C4-2B (cell line): Measurements from ENCODE around the gene FAM43B.
A peak's percentile ranks its signal among the peaks of the same experiment; 100 is the strongest.
"Not testable (repeated sequence)": the region's sequence is repeated elsewhere in the genome, so short reads cannot be mapped to it uniquely, and the experiment has no call there.

Experiments used
- H3K27ac ChIP-seq: fragments of 450-650 bp; 2 replicates; pipeline ENCODE4 v1.5.1; 2017
- CTCF ChIP-seq: fragments of 450-650 bp; conservative IDR thresholded peaks from 2 replicates; pipeline ENCODE4 v1.5.1; 2017; ENCODE audit warnings: mild to moderate bottlenecking
- ZFX ChIP-seq: fragments of 450-650 bp; IDR thresholded peaks from 2 replicates; pipeline ENCODE4 v1.6.1; 2017

FAM43B gene

GRCh38 chr1:20551945-20552727, at the start of gene FAM43B:
FAM43B (plus strand) TSS chr1:20552573; CDS start chr1:20552974, 401 bp downstream.
- no peak within 1 kb of the TSS for H3K27ac ChIP-seq

GRCh38 chr1:20505488-20505887, 46.9 kb upstream of the FAM43B start:
- H3K27ac ChIP-seq: no peak overlapping the region
- TF ChIP-seq ZFX (no peak), CTCF (no peak)

More at GRCh38 chr1:20551945-20552727, at the start of gene FAM43B:
- TF ChIP-seq CTCF: no peak
- no peak for TF ChIP-seq ZFX

GRCh38 chr1:20507248-20507563, 45.2 kb upstream of the FAM43B start:
- TF ChIP-seq CTCF: no peak
- TF ChIP-seq ZFX: no peak
- peak overlapping the region; percentile 92 for H3K27ac ChIP-seq

- H3K27ac ChIP-seq: peak within 1 kb of the TSS; percentile 92
- TF ChIP-seq CTCF (no peak), ZFX (peak; percentile 83)
Measured at GRCh38 chr1:20507564-20508410, 44.6 kb upstream of the FAM43B start, which contains the start of gene MUL1. MUL1 (minus strand) TSS chr1:20508151; CDS start chr1:20508024, 127 bp downstream.

GRCh38 chr1:20508411-20508771, 44.0 kb upstream of the FAM43B start:
- H3K27ac ChIP-seq: peak overlapping the region; percentile 92
- TF ChIP-seq ZFX (no peak), CTCF (no peak)

- no peak overlapping the region for H3K27ac ChIP-seq
- TF ChIP-seq CTCF (no peak), ZFX (no peak)
Measured at GRCh38 chr1:20511518-20512428, 40.6 kb upstream of the FAM43B start.

- H3K27ac ChIP-seq: not testable (repeated sequence)
Measured at GRCh38 chr1:20519609-20520262, 32.6 kb upstream of the FAM43B start.
